Measurements from ENCODE around the gene KCNAB1. TPM values are rescaled to one million over a fixed set of nuclear protein-coding genes. Genes with fewer than 3 reads are reported as not detected.

The KCNAB1 gene
- total and polyA plus RNA-seq, 2 of the 8 experiments (the other 6 are each of a cell fraction or from before 2014, with no cell fraction given) = 0.51 to 2.3 TPM

- Histone ChIP-seq H3K4ac (replicated peaks; ENCODE audit: insufficient read length, low read depth, low read length) (no peak overlapping the region), H4K20me1 (replicated peaks in 1 of 2; ENCODE audit: control insufficient read depth in 1 of 2, insufficient read depth in 2 of 2, low read length in 2 of 2) (no peaks in the 10 kb centered on the region), H2AFZ (ENCODE audit: low read length) (no peak overlapping the region), H3K79me1 (ENCODE audit: low read depth, low read length) (no peaks in the 10 kb centered on the region), H4K91ac (replicated peaks; ENCODE audit: insufficient read length, low read length) (no peak overlapping the region), H2BK120ac (replicated peaks; ENCODE audit: low read depth, low read length) (no peak overlapping the region), H4K5ac (ENCODE audit: insufficient read length, low read depth, low read length) (no peak overlapping the region), H2BK12ac (ENCODE audit: low read depth, low read length) (no peak overlapping the region), H3K4me3 (ENCODE audit: extremely low read depth in 1 of 4, insufficient read depth in 2 of 4, low read depth in 3 of 4, low read length in 4 of 4) (no peak overlapping the region), H3K27me3 (replicated peaks in 1 of 4; ENCODE audit: control insufficient read depth in 3 of 4, extremely low read depth in 1 of 4, insufficient read depth in 3 of 4, low read length in 3 of 4) (no peaks in the 10 kb centered on the region), H3K23ac (ENCODE audit: insufficient read length) (no peak overlapping the region), H3K14ac (ENCODE audit: insufficient read length) (no peak overlapping the region), H3K9me3 (ENCODE audit: insufficient read depth in 2 of 2, low read depth in 1 of 2, low read length in 1 of 2) (0 out of 4 replicates have a peak, but pooled peaks cover 0 to under 1% of the 10 kb centered on the region in 2 experiments), H2BK15ac (ENCODE audit: low read length) (no peak overlapping the region), H2AK5ac (ENCODE audit: low read depth, low read length) (no peak overlapping the region), H3K18ac (ENCODE audit: extremely low read depth, low read length) (no peak overlapping the region), H3K4me1 (replicated peaks in 1 of 4; ENCODE audit: control insufficient read depth in 3 of 4, insufficient read depth in 4 of 4, low read length in 3 of 4) (no peaks in the 10 kb centered on the region), H2BK5ac (ENCODE audit: low read depth, low read length) (no peak overlapping the region), H3K4me2 (ENCODE audit: insufficient read depth in 1 of 2, low read depth in 2 of 2, low read length in 2 of 2) (no peak overlapping the region), H3K23me2 (ENCODE audit: low read depth, low read length) (no peaks in the 10 kb centered on the region), H3K56ac (replicated peaks; ENCODE audit: insufficient read length, low read depth, low read length) (no peak overlapping the region), H2BK20ac (ENCODE audit: low read length) (no peak overlapping the region), H4K8ac (ENCODE audit: extremely low read depth, insufficient read depth, low read length) (no peak overlapping the region), H3K79me2 (ENCODE audit: control insufficient read depth in 1 of 2, insufficient read depth in 2 of 2, low read length in 2 of 2) (no peaks in the 10 kb centered on the region), H3K36me3 (ENCODE audit: control insufficient read depth in 2 of 4, insufficient read depth in 4 of 4, low read length in 3 of 4) (no peaks in the 10 kb centered on the region), H3K9ac (replicated peaks in 1 of 4; ENCODE audit: extremely low read depth in 1 of 4, low read depth in 3 of 4, low read length in 3 of 4) (no peak overlapping the region), H3K27ac (ENCODE audit: low read depth, low read length) (no peak overlapping the region)
- no peak for DNase-seq (ENCODE audit: low read depth in 1 of 2, low spot score in 2 of 2)
- 84% methylated on average over 3 of the region's 3 CpGs; no CpG with 5 or more reads in 1 of the 2 experiments for WGBS, 2 experiments (ENCODE audit: extremely low coverage in 1 of 2, insufficient coverage in 1 of 2, insufficient read length in 1 of 2, insufficient replicate concordance in 2 of 2, low coverage in 1 of 2, low lambda C conversion rate in 2 of 2, missing lambda C conversion rate in 1 of 2)
- FAIRE-seq = no peak
- CTCF ChIA-PET (ENCODE audit: partially characterized antibody) = interaction anchor here (1.2 to 3.1 kb wide), 9 partner anchors 12 to 343 kb away, joined by 3 to 14 read pairs (median 7); no protein-coding TSS in a partner anchor
- POLR2A ChIA-PET (ENCODE audit: partially characterized antibody) = no interaction called here
- no peak for TF ChIP-seq SRF (IDR thresholded peaks at IDR 0.05; ENCODE audit: low read depth, low read length)
- TF ChIP-seq CEBPB (IDR thresholded peaks at IDR 0.05; ENCODE audit: low read depth, low read length) = no peak
- TF ChIP-seq SAP30 (IDR thresholded peaks at IDR 0.05; ENCODE audit: insufficient read depth, insufficient replicate concordance, low read length) = no peak
- TF ChIP-seq KDM5A (IDR thresholded peaks at IDR 0.05; ENCODE audit: low read length) = no peak
Observed at GRCh38 chr3:156492801-156493261, 372.5 kb downstream of the KCNAB1 start.

Measured in H1 (cell line).